Skeletal muscle cell (primary cell): ENCODE measurements around the gene SNX3.

Source experiments
- DNase-seq: peaks from one replicate; pipeline ENCODE4 v3.0.0-alpha.2; 2010; ENCODE audit warnings: low read depth
- H3K4me3 ChIP-seq: 2 replicates; pipeline ENCODE4 v1.5.1; 2011; ENCODE audit warnings: low read depth, mild to moderate bottlenecking, control low read depth, low read length, moderate library complexity

Gene SNX3

GRCh38 chr6:108163267-108163643 is 97.6 kb downstream of the SNX3 start:
- no peak for DNase-seq
- no peak overlapping the region for H3K4me3 ChIP-seq

GRCh38 chr6:108161724-108162282 is 99.0 kb downstream of the SNX3 start:
- H3K4me3 ChIP-seq = no peak overlapping the region
- no peak for DNase-seq
